Activated CD4-positive, alpha-beta T cell treated with anti-CD3 and anti-CD28 coated beads, Interleukin-2, amount 50 U/mL, for 4 hours (primary cell): ENCODE data around the gene JUP.

Source experiments
- DNase-seq, 2 experiments: peaks; one replicate each; pipeline ENCODE4 v3.0.0-alpha.2; 2020

JUP gene

DNA sequence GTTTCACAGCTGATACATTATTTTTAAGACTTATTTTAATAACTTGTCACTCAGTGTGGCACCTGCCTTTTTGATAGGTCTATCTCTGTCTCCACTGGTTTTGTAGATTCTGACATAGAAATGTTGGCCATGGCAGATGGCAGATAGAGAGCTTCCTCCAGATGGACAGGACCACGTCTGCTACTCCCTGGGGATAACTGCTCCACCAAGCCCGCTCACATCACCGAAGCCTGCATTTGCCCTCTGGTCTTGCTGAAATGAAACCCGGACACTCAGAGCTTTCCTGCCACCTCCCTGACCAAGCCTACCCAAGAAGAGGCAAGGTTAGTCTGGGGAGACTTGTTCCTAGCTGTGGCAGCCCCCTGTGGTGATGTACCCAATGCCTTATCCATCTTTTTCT is 35.6 kb downstream of the JUP start:
- DNase-seq, result no peak

DNA sequence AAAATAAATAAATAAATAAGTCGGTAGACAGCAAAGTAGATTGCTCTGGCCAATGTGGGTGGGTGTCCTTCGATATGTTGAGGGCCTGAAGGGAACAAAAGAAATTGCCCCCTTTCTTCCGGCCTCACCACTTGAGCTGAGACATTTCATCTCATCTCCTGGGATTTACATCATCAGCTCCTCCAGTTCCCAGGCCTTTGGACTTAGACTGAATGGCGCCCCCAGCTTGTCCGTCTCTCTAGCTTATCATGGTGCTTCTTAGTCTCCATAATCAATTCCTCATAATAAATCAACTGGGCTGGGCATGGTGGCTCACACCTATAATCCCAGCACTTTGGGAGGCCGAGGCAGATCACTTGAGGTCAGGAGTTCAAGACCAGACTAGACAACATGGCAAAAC is 38.2 kb downstream of the JUP start:
- no peak for DNase-seq

- no peak for DNase-seq
These were observed 44.8 kb downstream of the JUP start for GRCh38 chr17:41741709-41742108.

DNA sequence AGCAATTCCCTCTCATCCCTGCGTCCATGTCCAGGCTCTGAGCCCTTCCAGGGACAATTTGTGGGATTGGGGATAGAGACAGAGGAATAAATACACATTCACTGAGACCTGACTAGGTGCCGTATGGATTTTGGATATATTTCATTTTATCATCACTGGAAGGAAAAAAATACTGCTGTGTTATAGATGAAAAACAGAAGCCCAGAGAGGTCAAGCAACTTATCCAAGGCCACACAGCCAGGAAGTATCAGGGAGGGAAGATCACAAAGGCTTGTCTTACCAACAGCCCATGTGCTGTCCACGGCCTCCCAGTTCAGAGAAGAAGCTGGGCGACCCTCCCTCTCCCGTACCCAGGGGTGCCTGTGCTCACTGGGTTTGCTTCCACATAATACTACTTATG is 46.0 kb downstream of the JUP start:
- DNase-seq, result no peak

DNA sequence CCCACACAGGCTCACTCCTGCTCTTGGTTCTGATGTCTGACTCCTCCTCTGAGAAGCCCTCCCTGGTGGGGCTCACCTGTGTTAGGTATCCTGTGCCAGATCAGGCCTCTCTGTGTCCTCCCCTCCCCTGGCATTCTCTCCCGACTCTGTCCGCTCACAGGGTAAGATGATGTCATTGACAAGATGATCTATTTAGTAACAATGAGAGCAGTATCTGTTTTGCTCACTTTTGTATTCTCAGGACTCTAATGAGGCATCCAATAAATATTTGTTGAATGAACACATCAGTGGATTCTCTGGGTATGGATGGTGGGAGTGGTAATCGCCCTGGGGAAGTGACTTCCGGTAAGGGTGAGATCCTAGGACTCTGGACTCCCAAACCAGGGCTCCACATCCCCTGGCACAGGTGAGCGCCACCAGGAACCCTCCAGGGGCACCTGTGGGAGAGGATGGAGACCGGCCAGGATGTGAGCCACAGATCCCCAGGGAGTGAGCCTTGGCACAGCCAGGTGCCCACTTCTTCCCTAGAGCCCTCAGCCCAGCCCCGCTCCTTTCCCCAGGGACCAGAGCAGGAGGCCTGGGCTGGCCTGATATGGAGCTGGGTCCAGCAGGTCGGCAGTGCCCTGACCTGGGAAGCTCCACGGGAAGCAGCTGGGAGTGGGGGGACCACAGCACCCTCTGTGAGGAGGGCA is 46.7 kb downstream of the JUP start:
- DNase-seq, result no peak

DNA sequence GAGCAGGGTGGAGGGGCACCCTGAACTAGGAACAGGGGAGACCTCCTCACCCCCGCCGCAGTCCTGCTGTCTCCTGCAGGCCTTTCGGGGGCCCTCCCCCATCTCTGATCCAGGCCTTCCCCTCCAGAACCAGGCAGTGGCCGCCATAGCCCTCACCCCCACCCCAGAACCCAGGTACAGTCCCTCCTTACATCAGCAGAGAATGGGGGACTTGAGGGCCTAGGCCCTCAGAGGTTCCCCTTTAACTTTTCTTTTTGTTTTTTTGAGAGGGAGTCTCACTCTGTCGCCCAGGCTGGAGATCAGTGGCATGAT is 47.8 kb downstream of the JUP start:
- DNase-seq, result no peak

GRCh38 chr17:41738077-41738800 is 48.3 kb downstream of the JUP start:
- DNase-seq, result peak; percentile 72 to 74

DNA sequence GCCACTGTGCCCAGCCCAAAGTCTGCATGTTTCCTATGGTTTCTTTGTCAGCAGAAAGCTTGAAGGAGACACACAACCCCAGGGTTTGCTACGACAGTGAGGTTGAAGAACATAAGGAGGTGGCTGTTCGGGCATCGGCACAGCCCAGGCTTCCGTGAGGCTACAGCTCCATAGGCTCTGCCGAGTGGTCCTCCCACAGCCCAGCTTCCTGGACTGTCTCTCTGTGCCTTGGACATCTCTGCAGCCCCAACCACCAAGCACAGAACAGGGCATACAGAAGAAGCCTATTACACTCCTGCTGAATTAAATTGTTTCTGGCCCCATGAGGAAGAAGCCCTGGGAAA is 48.9 kb downstream of the JUP start:
- no peak for DNase-seq

DNA sequence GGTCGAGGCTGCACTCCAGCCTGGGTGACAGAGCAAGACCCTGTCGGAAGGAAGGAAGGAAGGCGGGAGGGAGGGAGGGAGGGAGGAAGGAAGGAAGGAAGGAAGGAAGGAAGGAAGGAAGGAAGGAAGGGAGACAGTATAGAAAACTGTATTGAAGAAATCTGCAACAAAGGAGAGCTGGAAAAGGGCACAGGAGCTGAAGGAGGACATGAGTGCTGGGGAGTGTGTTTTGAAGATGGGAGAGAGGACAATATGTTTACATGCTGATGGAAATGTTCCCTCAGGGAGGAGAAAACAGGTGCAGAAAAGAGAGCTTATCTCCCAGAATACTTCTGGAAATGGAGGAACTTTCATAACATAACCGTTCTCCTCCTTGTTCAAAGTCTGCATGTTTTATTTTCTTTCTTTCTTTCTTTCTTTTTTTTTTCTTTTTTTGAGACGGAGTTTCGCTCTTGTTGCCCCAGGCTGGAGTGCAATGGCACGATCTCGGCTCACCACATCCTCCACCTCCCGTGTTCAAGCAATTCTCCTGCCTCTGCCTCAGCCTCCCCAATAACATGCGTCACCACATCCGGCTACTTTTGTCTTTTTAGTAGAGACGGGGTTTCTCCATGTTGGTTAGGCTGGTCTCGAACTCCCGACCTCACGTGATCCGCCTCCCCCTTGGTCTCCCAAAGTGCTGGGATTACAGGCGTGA is 49.4 kb downstream of the JUP start:
- DNase-seq, result no peak

- no peak for DNase-seq
These were observed 50.8 kb downstream of the JUP start for GRCh38 chr17:41735744-41736143.

- no peak for DNase-seq
These were observed 51.6 kb downstream of the JUP start for GRCh38 chr17:41734949-41735313.

DNA sequence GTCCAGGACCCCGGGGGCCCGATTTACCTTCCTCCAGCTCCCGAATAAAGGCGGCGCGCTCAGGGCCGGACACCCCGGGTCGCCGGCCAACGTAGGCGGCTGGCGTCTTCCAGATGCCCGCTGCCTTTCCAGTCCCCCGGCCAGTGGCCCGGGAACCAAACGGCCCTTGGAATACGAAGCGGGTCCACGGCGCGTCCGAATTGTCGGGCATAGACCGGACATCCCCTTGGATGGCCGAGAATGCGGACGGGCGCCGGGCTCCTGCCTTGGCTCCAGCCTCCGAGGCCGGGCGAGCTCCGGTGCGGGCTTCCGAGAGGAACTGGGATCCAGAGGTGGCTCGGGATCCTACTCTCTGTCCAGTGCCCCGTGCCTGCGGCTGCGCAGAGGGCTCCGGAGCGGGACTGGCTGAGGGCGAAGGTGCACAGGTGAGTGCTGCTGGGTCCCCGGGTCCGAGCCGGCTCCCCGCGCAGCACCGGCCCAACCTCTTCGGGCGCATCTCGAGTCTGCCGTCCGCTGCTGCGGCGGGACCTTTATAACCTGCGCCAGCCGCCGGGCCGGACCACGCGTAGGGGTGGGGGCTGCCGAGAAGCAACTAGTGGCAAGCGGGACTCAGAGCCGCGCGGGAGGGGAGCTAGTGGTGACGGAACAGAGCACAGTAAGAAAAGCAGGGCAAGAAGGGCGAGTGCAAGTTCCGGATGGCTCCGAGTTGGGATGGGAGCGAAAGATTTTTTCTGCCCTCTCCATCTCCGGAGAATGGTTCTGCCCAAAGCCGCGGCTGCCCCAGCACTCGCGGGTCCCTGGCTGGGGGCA is 52.2 kb downstream of the JUP start, which contains the start of gene HAP1:
Gene HAP1, minus strand, starts transcription at position 505 of the 810 bp plus-strand sequence. Its CDS starts 9 bp downstream, at position 496.
- no peak for DNase-seq

- DNase-seq, result no peak
These were observed 53.0 kb downstream of the JUP start for GRCh38 chr17:41733348-41734138.

GRCh38 chr17:41731836-41732235 is 54.7 kb downstream of the JUP start:
- no peak for DNase-seq

DNA sequence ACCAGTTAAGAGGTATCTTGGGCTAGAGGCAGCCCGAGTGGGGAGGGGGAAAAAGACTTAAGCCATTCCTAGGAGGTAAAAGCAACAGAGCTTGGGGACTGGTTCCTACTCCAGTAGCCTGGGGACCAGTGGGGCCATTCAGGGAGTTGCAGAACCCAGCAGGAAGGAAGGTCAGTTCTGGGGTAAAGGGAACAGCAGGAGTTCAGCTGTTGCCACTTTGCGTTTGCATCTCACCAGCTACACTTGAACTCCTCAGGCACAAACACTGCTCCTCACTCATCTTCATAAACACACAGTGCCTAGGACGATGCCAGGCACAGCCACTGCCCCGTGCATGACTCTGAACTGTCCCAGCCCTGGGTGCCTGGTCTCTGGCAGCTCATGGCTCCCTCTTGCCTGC is 56.0 kb downstream of the JUP start:
- no peak for DNase-seq

GRCh38 chr17:41728056-41728455 is 58.5 kb downstream of the JUP start:
- DNase-seq, result no peak

DNA sequence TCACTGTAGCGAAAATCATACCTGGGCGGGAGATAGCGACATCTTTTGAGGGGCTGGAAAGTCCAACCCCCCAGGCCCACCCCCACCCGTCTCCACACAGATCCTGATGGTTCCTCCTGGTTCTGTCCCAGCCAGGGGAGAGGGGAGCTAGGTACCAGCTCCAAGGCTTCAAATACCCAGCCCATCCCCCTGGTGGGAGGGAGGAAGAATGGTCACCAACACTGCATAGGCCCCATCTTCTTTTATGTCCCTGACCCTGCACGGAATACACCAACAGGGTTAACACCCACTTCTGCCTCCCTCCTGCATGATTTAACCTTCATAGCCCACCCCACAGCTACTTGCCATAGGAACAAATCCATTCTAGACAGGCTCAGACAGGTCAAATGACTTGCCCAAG is 61.4 kb downstream of the JUP start:
- no peak for DNase-seq

GRCh38 chr17:41724476-41725050 is 61.9 kb downstream of the JUP start:
- no peak for DNase-seq

GRCh38 chr17:41723801-41724475 is 62.6 kb downstream of the JUP start:
- no peak for DNase-seq

GRCh38 chr17:41722231-41722630 is 64.3 kb downstream of the JUP start:
- no peak for DNase-seq

DNA sequence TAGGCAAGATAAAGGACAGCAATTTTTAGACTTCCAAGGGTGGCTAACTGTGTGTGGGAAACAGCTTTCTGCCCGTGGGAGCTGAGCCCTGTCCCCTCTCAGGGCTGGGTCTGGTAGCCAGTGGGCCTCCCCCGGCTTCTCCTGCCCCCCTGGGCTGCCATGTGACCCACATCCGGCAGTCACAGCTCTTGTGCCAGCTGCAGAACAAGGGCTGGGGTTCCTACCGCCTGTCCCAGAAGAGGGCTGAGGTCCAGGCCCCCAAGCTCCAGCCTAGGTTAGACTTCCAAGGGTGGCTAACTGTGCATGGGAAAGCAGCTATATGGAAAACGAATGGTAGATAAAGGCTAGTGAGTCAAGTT is 68.2 kb downstream of the JUP start:
- no peak for DNase-seq
